GM19467 (cell line): ENCODE measurements around the gene DAP.

ENCODE experiments used
- ATAC-seq: cut with Tn5 transposase; IDR thresholded peaks from one replicate; pipeline ENCODE4 v1.9.1; 2021; ENCODE audit warnings: mild to moderate bottlenecking, moderate library complexity; ENCODE audit not compliant: unreplicated experiment

DAP gene

GRCh38 chr5:10695055-10695649, 65.9 kb downstream of the DAP start:
- ATAC-seq = no peak

- ATAC-seq = no peak
These were observed 68.9 kb downstream of the DAP start for GRCh38 chr5:10691826-10692785.

GRCh38 chr5:10690460-10691440, 70.3 kb downstream of the DAP start:
- ATAC-seq = no peak

- no peak for ATAC-seq
These were observed 71.5 kb downstream of the DAP start for GRCh38 chr5:10689391-10690081.

- ATAC-seq = no peak
These were observed 72.3 kb downstream of the DAP start for GRCh38 chr5:10688651-10689171.

GRCh38 chr5:10686890-10687289, 74.1 kb downstream of the DAP start:
- no peak for ATAC-seq

GRCh38 chr5:10685115-10685521, 75.9 kb downstream of the DAP start:
- peak; percentile 53 for ATAC-seq

- ATAC-seq = peak; percentile 38
These were observed 76.5 kb downstream of the DAP start for GRCh38 chr5:10684303-10685086.

- ATAC-seq = no peak
These were observed 78.1 kb downstream of the DAP start for GRCh38 chr5:10682801-10683525.

GRCh38 chr5:10681731-10682679, 79.0 kb downstream of the DAP start:
- no peak for ATAC-seq

GRCh38 chr5:10680876-10681481, 80.1 kb downstream of the DAP start:
- ATAC-seq = no peak

- ATAC-seq = no peak
These were observed 81.6 kb downstream of the DAP start for GRCh38 chr5:10679336-10679988.

- no peak for ATAC-seq
These were observed 82.8 kb downstream of the DAP start for GRCh38 chr5:10678244-10678643.

- no peak for ATAC-seq
These were observed 83.5 kb downstream of the DAP start for GRCh38 chr5:10677533-10677932.

- no peak for ATAC-seq
These were observed 84.1 kb downstream of the DAP start for GRCh38 chr5:10676946-10677345.

GRCh38 chr5:10676224-10676623, 84.8 kb downstream of the DAP start:
- no peak for ATAC-seq
